ENCODE measurements around the gene NEK5.

NEK5 gene

GRCh38 chr13:52016296-52016695 lies 112.6 kb downstream of the NEK5 start:
- H3K4me3 ChIP-seq (replicated peaks in 1 of 2; ENCODE audit: low read depth in 2 of 2, low read length in 2 of 2), result no peak overlapping the region
- no peak for TF ChIP-seq CTCF (IDR thresholded peaks at IDR 0.05; ENCODE audit: low read depth, low read length)
- no peak for DNase-seq (ENCODE audit: low read depth in 2 of 2)

- no peak for TF ChIP-seq CTCF (IDR thresholded peaks at IDR 0.05; ENCODE audit: low read depth, low read length)
- DNase-seq (ENCODE audit: low read depth in 2 of 2), result no peak
- H3K4me3 ChIP-seq (replicated peaks in 1 of 2; ENCODE audit: low read depth in 2 of 2, low read length in 2 of 2), result peak overlapping the region; percentile 96 to 99
Observed at GRCh38 chr13:52012512-52012836, 116.4 kb downstream of the NEK5 start.

GRCh38 chr13:52011632-52012511 lies 117.0 kb downstream of the NEK5 start, which contains the start of gene ALG11:
TSS of gene ALG11 (plus strand) at chr13:52012398. CDS start at chr13:52012419, 21 bp downstream.
- DNase-seq (ENCODE audit: low read depth in 2 of 2), result peak; percentile 98
- H3K4me3 ChIP-seq (replicated peaks in 1 of 2; ENCODE audit: low read depth in 2 of 2, low read length in 2 of 2), result peak within 1 kb of the TSS; percentile 96 to 99
- TF ChIP-seq CTCF (IDR thresholded peaks at IDR 0.05; ENCODE audit: low read depth, low read length), result no peak

- no peak for DNase-seq (ENCODE audit: low read depth in 2 of 2)
- H3K4me3 ChIP-seq (replicated peaks in 1 of 2; ENCODE audit: low read depth in 2 of 2, low read length in 2 of 2), result peak within 1 kb of the TSS; percentile 96 to 99
- TF ChIP-seq CTCF (IDR thresholded peaks at IDR 0.05; ENCODE audit: low read depth, low read length), result peak; percentile 22
Observed at GRCh38 chr13:52010890-52011631, 117.8 kb downstream of the NEK5 start, which contains the start of gene ATP7B. TSS of gene ATP7B (minus strand) at chr13:52011450. CDS start at chr13:52011337, 113 bp downstream.

- TF ChIP-seq CTCF (IDR thresholded peaks at IDR 0.05; ENCODE audit: low read depth, low read length), result no peak
- DNase-seq (ENCODE audit: low read depth in 2 of 2), result no peak
- H3K4me3 ChIP-seq (replicated peaks in 1 of 2; ENCODE audit: low read depth in 2 of 2, low read length in 2 of 2), result no peak overlapping the region
Observed at GRCh38 chr13:52009946-52010345, 118.9 kb downstream of the NEK5 start.

GRCh38 chr13:52006523-52007245 lies 122.2 kb downstream of the NEK5 start:
- DNase-seq (ENCODE audit: low read depth in 2 of 2), result no peak
- TF ChIP-seq CTCF (IDR thresholded peaks at IDR 0.05; ENCODE audit: low read depth, low read length), result no peak

More at GRCh38 chr13:52006523-52007245, 122.2 kb downstream of the NEK5 start:
- no peak overlapping the region for H3K4me3 ChIP-seq (replicated peaks in 1 of 2; ENCODE audit: low read depth in 2 of 2, low read length in 2 of 2)
